Left renal pelvis (tissue), 4 donors: Measurements from ENCODE around the gene CLEC16A. TPM values are rescaled to one million over a fixed set of nuclear protein-coding genes. Genes with fewer than 3 reads are reported as not detected.
"Not testable (repeated sequence)": the region's sequence is repeated elsewhere in the genome, so short reads cannot be mapped to it uniquely, and the experiment has no call there.

Experiments used
- DNase-seq, 4 donors: peaks; one replicate each; pipeline ENCODE4 v3.0.0-alpha.2; 2013; ENCODE audit warnings: low read depth in 4 of 4, low spot score in 3 of 4
- polyA plus RNA-seq, 4 donors: library from polyadenylated mRNA; unstranded; fragments of 120-200 nt; gene quantifications; one replicate each; pipeline ENCODE4 v1.2.1, GENCODE V29; 2013; ENCODE audit not compliant: insufficient read length in 4 of 4

CLEC16A gene
- polyA plus RNA-seq, 4 donors: 18.0 to 25.9 (median 22.7) TPM

- no peak for DNase-seq
Measured at GRCh38 chr16:10923146-10923649, 21.2 kb upstream of the CLEC16A start.

- DNase-seq: no peak
Measured at GRCh38 chr16:10923650-10924214, 20.6 kb upstream of the CLEC16A start.

GRCh38 chr16:10925285-10925684 is 19.1 kb upstream of the CLEC16A start:
- DNase-seq: not testable (repeated sequence)

- no peak for DNase-seq
Measured at GRCh38 chr16:10926094-10926493, 18.3 kb upstream of the CLEC16A start.

- DNase-seq: no peak
Measured at GRCh38 chr16:10926867-10927266, 17.5 kb upstream of the CLEC16A start.

GRCh38 chr16:10927497-10928112 is 16.8 kb upstream of the CLEC16A start:
- DNase-seq: no peak

GRCh38 chr16:10929097-10929496 is 15.3 kb upstream of the CLEC16A start:
- not testable (repeated sequence) for DNase-seq

GRCh38 chr16:10929853-10930754 is 14.3 kb upstream of the CLEC16A start:
- DNase-seq: no peak

GRCh38 chr16:10930755-10931093 is 13.6 kb upstream of the CLEC16A start:
- no peak for DNase-seq

GRCh38 chr16:10931134-10931533 is 13.2 kb upstream of the CLEC16A start:
- DNase-seq: no peak

- no peak for DNase-seq
Measured at GRCh38 chr16:10931977-10932632, 12.3 kb upstream of the CLEC16A start.

GRCh38 chr16:10932959-10933710 is 11.2 kb upstream of the CLEC16A start:
- DNase-seq: no peak

GRCh38 chr16:10933865-10934264 is 10.5 kb upstream of the CLEC16A start:
- DNase-seq: no peak

GRCh38 chr16:10934325-10935107 is 9.8 kb upstream of the CLEC16A start:
- DNase-seq: no peak

- DNase-seq: no peak
Measured at GRCh38 chr16:10935226-10935915, 9.0 kb upstream of the CLEC16A start.

- no peak for DNase-seq
Measured at GRCh38 chr16:10936272-10936984, 7.9 kb upstream of the CLEC16A start.

GRCh38 chr16:10937068-10937859 is 7.1 kb upstream of the CLEC16A start:
- DNase-seq: no peak

GRCh38 chr16:10938321-10938720 is 6.0 kb upstream of the CLEC16A start:
- DNase-seq: no peak
